ENCODE measurements around the gene WDR88. TPM values are rescaled to one million over a fixed set of nuclear protein-coding genes. Genes with fewer than 3 reads are reported as not detected.

The WDR88 gene
- total and polyA plus RNA-seq, 2 donors (not counting 1 experiment from before 2014, with no cell fraction given): 0.47 TPM; not detected in 1

GRCh38 chr19:33156334-33156733 lies 24.4 kb downstream of the WDR88 start:
- POLR2A ChIA-PET: no interaction called here
- no peak for ATAC-seq (ENCODE audit: low read depth)
- no peaks in the 10 kb centered on the region for H3K36me3 ChIP-seq (replicated peaks in 1 of 2; ENCODE audit: control extremely low read depth in 1 of 2, control insufficient read depth in 1 of 2, extremely low read depth in 1 of 2, insufficient read depth in 2 of 2, low read length in 1 of 2)
- no peak overlapping the region for H3K9ac ChIP-seq (ENCODE audit: low read length)
- H3K79me2 ChIP-seq (ENCODE audit: control insufficient read depth, insufficient read depth, low read length): no peaks in the 10 kb centered on the region
- no peak overlapping the region for H3K4me3 Mint-ChIP-seq
- peaks cover 0 to 2% (median 0%) of the 10 kb centered on the region in 4 experiments for H3K27me3 ChIP-seq (replicated peaks in 1 of 4; ENCODE audit: control extremely low read depth in 1 of 4, control insufficient read depth in 3 of 4, insufficient read depth in 4 of 4, low read length in 3 of 4)
- H3K27ac Mint-ChIP-seq: no peak overlapping the region
- no peak for DNase-seq
- H3K9me3 ChIP-seq (ENCODE audit: control extremely low read depth in 1 of 3, control insufficient read depth in 2 of 3, insufficient read depth in 1 of 3, low read length in 2 of 3): peaks cover 0 to 1% (median 0%) of the 10 kb centered on the region in 3 donors
- no peak overlapping the region for H3K27ac ChIP-seq (ENCODE audit: low read length in 2 of 2)
- CTCF ChIA-PET: no interaction called here
- no peak overlapping the region for H3K4me2 ChIP-seq (replicated peaks; ENCODE audit: low read depth, low read length, poor library complexity, severe bottlenecking)
- no peak overlapping the region for H2AFZ ChIP-seq (ENCODE audit: insufficient read depth, low read depth, low read length, poor library complexity, severe bottlenecking)
- 83% methylated on average over 5 of the region's 5 CpGs for WGBS (ENCODE audit: insufficient coverage)
- TF ChIP-seq CTCF (IDR thresholded peaks at IDR 0.05): no peak
- no peak for TF ChIP-seq EZH2 (IDR thresholded peaks at IDR 0.05; ENCODE audit: borderline replicate concordance, insufficient read depth, low read depth, low read length, poor library complexity, severe bottlenecking)
- H3K4me3 ChIP-seq (ENCODE audit: control extremely low read depth in 1 of 5, extremely low read depth in 1 of 5, insufficient read depth in 1 of 5, low read depth in 2 of 5, low read length in 4 of 5): no peak overlapping the region
- H3K9me3 Mint-ChIP-seq (ENCODE audit: insufficient read depth): no peaks in the 10 kb centered on the region
- peaks cover 4% of the 10 kb centered on the region for H3K27me3 Mint-ChIP-seq
- peaks cover 0 to 4% of the 10 kb centered on the region in 2 donors for H3K4me1 ChIP-seq (ENCODE audit: control insufficient read depth in 2 of 2, insufficient read depth in 2 of 2, low read length in 2 of 2)
- intact Hi-C loops (cut with micrococcal nuclease): no loop called here
- no peaks in the 10 kb centered on the region for H4K20me1 ChIP-seq (ENCODE audit: control insufficient read depth, insufficient read depth, low read length, poor library complexity, severe bottlenecking)
- peaks cover 4% of the 10 kb centered on the region for H3K4me1 Mint-ChIP-seq

- H3K36me3 ChIP-seq (replicated peaks in 1 of 2; ENCODE audit: control extremely low read depth in 1 of 2, control insufficient read depth in 1 of 2, extremely low read depth in 1 of 2, insufficient read depth in 2 of 2, low read length in 1 of 2): no peaks in the 10 kb centered on the region
- peaks cover 0 to 4% of the 10 kb centered on the region in 2 donors for H3K4me1 ChIP-seq (ENCODE audit: control insufficient read depth in 2 of 2, insufficient read depth in 2 of 2, low read length in 2 of 2)
- H3K9ac ChIP-seq (ENCODE audit: low read length): no peak overlapping the region
- peaks cover 0 to 2% (median 0%) of the 10 kb centered on the region in 4 experiments for H3K27me3 ChIP-seq (replicated peaks in 1 of 4; ENCODE audit: control extremely low read depth in 1 of 4, control insufficient read depth in 3 of 4, insufficient read depth in 4 of 4, low read length in 3 of 4)
- WGBS (ENCODE audit: insufficient coverage): 33% methylated on average over 3 of the region's 3 CpGs
- no peak for DNase-seq
- no peaks in the 10 kb centered on the region for H3K79me2 ChIP-seq (ENCODE audit: control insufficient read depth, insufficient read depth, low read length)
- H3K9me3 Mint-ChIP-seq (ENCODE audit: insufficient read depth): no peaks in the 10 kb centered on the region
- ChIA-PET POLR2A (no interaction called here), CTCF (interaction anchor here (1.3 kb wide), 1 partner anchor 78 kb away, joined by 3 read pairs; no protein-coding TSS in a partner anchor)
- H3K4me2 ChIP-seq (replicated peaks; ENCODE audit: low read depth, low read length, poor library complexity, severe bottlenecking): no peak overlapping the region
- H3K27me3 Mint-ChIP-seq: peaks cover 4% of the 10 kb centered on the region
- H2AFZ ChIP-seq (ENCODE audit: insufficient read depth, low read depth, low read length, poor library complexity, severe bottlenecking): no peak overlapping the region
- no peak overlapping the region for H3K27ac ChIP-seq (ENCODE audit: low read length in 2 of 2)
- no peak overlapping the region for H3K4me3 Mint-ChIP-seq
- H3K4me1 Mint-ChIP-seq: peaks cover 4% of the 10 kb centered on the region
- no peak overlapping the region for H3K27ac Mint-ChIP-seq
- H3K9me3 ChIP-seq (ENCODE audit: control extremely low read depth in 1 of 3, control insufficient read depth in 2 of 3, insufficient read depth in 1 of 3, low read length in 2 of 3): peaks cover 0 to 1% (median 0%) of the 10 kb centered on the region in 3 donors
- H4K20me1 ChIP-seq (ENCODE audit: control insufficient read depth, insufficient read depth, low read length, poor library complexity, severe bottlenecking): no peaks in the 10 kb centered on the region
- no peak for ATAC-seq (ENCODE audit: low read depth)
- H3K4me3 ChIP-seq (ENCODE audit: control extremely low read depth in 1 of 5, extremely low read depth in 1 of 5, insufficient read depth in 1 of 5, low read depth in 2 of 5, low read length in 4 of 5): no peak overlapping the region
- intact Hi-C loops (cut with micrococcal nuclease): no loop called here
- no peak for TF ChIP-seq CTCF (IDR thresholded peaks at IDR 0.05)
- no peak for TF ChIP-seq EZH2 (IDR thresholded peaks at IDR 0.05; ENCODE audit: borderline replicate concordance, insufficient read depth, low read depth, low read length, poor library complexity, severe bottlenecking)
Observed at GRCh38 chr19:33157906-33158305, 26.0 kb downstream of the WDR88 start.
